Stimulated activated CD4-positive, alpha-beta T cell treated with anti-CD3 and anti-CD28 coated beads, TNF-alpha, amount 100 ng/mL, for 24 hours (primary cell): Measurements from ENCODE around the gene CDCA8.
"Not testable (repeated sequence)": the region's sequence is repeated elsewhere in the genome, so short reads cannot be mapped to it uniquely, and the experiment has no call there.

Experiments
- DNase-seq, 3 experiments: peaks; one replicate each; pipeline ENCODE4 v3.0.0-alpha.2; 2020; ENCODE audit warnings: low read depth in 3 of 3

The CDCA8 gene

DNA sequence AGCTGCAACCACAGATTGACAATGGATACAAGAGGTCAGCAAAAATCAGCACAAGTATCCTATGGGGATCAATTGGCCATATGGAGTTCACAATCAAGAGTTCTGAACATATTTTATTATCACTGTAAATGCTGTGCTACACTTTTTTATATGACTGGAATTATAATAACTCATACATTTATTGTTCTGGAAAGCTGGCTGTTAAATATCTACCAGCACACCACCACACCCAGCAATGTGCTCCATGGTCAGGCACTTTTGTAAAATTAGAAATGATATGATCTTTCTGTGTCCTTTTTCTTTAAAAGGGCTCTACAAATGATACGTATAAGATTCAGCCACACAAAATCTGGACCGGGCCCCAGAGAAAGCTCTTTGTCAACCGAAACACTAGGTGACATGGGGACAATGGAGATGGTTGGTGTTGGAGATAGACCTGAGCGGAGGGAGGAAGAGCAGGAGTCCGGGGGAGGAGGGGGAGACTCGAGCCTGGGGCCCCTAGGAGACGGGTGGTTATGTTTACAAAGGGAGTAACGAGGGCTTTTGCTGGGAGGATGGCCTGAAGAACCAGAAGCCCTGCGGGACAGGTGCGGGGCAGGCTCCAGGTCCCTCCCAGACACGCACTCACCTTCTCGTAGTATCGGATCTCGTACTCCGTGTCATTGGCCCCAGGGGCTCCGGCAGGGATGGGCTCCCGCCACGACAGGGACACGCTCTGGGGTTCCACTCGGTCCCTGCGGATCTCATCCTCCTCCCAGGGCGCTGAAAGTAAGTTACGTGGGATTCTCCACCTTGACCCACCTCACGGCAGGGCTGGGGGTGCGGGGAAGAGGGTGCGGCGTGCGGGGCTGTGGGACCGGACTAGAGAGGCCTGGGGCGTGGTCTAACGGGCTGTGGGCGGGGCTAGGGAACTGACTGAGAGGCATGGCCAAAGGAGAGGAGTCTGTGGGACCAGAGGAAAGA, 42.6 kb downstream of the CDCA8 start:
- peak in 1 of 3 experiments; percentile 21 for DNase-seq

DNA sequence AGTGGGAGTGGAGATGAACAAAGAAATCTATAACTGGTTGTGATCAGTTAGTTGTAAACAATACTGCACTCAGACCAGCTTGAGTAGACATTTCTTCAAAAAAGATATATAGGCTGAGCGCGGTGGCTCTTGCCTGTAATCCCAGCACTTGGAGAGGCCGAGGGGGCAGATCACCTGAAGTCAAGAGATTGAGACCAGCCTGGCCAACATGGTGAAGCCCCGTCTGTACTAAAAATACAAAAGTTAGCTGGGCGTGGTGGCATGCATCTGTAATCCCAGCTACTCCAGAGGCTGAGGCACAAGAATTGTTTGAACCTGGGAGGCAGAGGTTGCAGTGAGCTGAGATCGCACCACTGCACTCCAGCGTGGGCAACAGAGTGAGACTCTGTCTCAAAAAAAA, 45.7 kb downstream of the CDCA8 start:
- DNase-seq, result not testable (repeated sequence)

DNA sequence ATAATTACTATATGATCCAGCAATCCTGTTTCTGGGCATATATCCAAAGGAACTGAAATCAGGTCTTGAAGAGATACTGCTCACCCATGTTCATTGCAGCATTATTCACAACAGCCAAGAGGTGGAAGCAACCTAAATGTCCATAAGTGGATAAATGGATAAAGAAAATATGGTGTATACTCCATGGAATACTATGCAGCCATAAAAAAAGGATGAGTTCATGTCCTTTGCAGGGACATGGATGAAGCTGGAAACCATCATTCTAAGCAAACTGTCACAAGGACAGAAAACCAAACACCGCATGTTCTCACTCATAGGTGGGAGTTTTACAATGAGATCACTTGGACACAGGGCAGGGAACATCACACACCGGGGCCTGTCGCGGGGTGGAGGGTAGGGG, 46.3 kb downstream of the CDCA8 start:
- not testable (repeated sequence) for DNase-seq

DNA sequence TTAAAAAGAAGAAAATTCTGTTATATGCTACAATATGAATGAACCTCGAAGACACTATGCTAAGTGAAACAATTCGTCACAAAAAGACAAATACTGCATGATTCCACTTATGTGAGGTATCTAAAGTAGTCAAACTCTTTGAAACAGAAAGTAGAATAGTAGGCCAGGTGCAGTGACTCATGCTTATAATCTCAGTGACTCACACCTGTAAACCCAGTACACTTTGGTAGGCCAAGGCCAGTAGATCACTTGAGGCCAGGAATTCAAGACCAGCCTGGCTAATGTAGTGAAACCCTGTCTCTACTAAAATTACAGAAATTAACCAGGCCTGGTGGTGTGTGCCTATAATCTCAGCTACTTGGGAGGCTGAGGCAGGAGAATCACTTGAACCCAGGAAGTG, 46.9 kb downstream of the CDCA8 start:
- no peak for DNase-seq

DNA sequence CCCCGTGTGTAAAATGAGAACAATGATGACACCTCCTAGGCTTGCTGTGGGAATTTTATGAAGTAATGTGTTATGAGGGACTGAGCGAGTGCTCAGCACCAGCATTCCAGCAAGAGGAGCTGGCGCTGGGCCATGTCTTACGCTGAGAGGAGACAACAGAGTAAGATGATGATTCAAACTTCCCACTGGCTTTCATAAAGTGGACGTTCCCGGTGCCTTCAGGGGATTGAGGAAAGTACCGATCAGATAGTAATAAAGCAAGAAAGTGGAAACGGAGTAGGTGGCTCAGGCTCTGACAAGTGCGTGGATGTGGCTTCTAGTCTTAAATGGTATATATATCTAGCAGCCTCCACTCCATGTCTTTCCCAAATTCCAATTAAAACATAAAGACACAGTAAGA, 48.8 kb downstream of the CDCA8 start:
- DNase-seq, result no peak

DNA sequence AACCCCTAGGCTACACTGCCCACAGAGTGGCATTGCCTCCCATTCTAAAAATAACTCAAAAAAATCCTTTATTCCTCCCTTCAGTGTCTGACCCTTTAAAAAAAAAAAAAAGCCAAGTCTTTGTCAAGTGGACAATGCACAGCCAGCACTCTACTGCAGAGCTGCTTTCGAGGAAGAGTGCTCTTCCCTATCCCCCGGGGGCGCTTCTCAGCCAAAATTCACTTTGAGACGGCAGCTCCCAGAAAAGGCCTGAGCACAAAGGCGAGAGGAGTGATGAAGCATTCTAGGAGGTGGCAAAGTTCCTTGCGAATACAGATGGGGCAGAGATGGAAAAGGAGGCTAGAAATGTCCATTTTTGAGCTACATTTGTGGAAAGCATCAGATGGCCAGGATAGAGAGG, 49.3 kb downstream of the CDCA8 start:
- no peak for DNase-seq

DNA sequence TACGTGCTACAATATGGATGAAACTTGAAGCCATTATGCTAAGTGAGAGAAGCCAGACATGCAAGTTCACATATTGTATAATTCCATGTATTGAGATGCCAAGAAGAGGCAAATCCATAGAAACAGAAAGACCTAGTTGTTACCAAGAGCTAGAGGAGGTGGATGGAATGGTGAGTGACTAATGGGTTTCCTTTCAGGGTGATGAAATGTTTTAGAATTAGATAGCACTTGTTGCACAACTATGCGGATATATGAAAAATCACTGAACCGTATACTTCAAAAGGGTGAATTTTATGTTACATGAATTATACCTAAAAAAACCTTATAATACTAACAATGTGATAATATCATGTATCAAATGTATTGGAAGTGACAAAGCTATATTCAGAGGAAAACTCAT, 54.5 kb downstream of the CDCA8 start:
- DNase-seq, result no peak

DNA sequence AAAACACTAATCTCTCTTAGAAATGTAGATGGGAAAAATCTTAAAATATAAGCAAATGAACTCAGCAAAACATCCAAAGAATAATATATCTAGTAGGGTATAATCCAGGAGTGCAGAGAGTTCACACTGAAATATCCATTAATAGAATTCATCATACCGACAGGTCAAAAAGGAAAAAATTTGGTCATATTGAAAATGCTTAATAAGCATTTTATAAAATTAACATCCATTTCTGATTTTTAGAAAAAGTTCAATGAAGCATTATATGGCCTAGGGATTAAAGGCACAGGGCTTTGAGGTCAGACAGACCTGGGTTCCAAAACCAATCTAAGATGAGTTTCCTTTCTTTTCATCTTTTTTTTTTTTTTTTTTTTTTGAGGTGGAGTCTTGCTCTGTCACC, 56.2 kb downstream of the CDCA8 start:
- DNase-seq, result no peak

DNA sequence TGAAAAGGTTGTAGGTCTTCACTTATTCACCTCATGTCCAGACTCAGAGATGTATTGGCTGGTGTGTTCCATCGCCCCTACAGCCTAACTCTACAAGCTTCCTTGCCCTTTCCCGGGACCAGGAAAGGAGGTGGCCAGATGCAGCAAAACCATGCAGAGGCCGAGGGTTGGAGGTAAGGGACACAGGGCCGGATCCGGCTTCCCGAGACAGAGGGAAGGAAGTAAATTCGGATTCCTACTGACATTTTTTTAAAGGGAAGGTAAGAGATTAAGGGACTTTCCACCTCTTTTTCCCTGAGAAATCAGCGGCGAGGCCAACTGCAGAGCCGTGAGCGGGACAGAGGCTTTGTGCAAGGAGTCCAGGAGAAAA, 59.9 kb downstream of the CDCA8 start:
- no peak for DNase-seq

DNA sequence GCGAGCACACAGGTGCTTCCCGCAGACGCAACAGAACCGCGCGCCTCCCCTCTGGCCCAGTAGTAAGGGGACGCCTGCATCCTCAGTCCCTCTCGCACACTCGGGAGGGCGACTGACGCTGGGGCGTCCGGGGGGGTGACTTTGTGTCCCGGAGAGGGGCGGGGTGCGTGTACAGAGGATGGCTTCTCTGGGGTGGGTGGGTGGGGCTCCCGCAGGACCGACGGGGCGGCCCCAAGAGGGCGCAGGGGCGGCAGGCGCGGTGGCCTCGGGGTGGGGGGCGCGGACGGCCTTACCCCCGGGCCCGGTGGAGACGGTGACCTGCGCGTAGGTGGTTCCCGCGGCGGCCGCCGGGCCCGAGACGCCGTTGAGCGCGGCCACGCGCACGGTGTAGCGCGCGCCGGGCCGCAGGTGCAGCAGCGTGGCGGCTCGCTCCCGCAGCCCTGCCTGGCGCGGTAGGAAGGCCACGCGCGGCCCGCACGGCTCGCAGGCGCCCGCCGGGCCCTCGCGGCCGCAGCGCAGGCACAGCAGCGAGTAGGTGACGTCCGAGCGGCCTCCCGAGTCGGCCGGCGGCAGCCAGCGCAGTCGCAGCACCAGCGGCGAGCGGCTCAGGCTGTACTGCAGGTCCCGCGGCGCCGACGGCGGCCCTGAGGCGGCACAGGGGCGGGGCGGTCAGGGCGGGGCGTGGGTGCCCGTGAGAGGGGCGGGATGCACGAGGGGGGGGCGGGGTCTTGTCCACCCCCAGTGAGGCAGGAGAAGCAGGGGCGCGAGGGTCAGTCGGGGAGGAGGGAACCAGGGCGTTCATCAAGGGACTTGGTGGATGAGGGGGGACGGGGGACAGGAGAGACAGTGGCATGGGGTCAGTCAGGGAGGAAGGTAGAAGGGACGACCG, 60.5 kb downstream of the CDCA8 start:
- peak in 1 of 3 experiments; percentile 46 for DNase-seq

DNA sequence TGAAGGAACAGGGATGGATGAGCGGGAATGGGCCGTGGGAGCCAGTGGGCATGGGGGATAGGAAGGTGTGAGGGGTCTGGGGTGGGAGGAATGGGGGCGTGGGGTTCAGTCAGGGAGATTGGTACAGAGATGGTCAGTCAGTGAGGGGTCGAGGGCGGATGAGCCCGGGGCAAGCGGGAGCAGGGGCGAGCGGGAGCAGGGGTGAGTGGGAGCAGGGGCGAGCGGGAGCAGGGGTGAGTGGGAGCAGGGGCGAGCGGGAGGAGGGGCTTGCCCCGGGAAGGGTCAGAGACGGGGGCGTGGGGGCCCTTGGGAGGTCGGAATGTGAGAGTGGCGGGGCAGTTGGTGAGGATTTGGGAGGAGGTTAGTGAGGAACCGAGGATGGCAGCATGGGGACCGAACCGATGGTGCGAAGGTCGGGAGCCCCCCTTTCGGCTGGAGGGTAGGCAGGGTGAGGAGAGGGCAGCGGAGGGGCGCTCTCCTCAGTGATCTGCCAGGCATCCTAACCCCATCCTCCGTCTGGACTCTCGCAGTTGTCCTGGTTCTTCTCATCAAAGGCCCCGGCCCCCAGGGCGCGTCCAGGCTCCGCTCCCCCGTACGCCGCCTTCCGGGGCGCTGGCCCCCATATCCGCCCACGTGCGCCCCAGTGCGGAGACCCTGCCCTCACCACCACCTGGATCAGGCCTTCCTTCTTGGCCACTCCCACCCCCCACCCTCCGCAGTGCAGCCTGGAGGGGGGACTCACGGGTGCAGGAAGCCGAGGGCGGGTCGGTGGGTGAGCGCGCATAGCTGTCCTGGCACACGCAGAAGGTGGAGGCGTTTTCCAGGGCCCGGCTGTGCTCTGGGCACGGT, 61.4 kb downstream of the CDCA8 start:
- DNase-seq, result no peak

DNA sequence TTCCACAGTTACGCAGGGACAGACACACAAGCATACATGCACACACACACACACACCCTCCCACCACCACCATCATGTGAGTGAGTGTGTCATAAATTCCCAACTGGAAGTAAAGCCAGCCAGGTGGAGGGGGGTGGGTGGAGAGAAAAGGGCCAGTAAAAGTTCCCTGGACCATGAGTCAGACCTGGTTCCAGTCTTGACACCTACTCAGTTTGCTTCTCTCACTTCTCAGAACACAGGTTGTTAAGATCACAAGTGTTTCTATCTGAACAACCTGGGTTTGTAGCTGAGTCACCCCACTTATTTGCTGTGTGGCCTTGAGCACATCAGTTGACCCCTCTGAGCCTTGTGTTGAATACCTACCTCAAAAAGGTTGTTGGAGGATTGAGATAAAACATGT, 63.0 kb downstream of the CDCA8 start:
- DNase-seq, result peak in 1 of 3 experiments; percentile 52

DNA sequence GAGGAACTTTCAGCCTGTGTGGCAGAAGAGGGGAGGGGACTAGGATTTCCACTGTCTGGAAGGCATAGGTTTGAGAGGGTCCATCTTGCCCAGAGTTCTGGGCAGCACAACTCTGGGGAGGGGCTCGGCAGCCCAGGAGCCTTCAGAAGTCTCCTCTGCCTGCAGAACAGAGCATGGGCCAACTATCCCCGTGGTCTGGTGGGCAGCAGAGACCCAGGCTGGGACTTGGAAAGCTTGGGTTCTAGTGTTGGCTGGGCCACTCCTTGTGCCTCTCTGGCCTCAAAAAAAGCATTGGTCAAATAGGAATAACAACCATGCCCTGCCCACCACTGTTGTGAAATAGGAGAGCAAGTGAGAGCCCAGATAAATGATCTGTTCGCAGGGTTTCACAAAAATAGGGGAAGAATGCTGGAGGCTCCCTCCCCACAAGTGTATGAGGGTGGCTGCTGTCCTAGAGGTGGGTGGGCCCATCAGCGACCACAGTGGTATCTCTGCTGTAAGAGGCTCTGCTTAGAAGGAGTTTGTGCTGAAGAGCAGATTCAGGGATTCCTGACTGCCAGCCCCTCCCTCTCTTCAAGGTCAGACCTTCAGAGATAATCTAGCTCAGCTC, 63.7 kb downstream of the CDCA8 start:
- no peak for DNase-seq
